DMS153 treated with DMSO at 0.1 percent for 48 hours (cell line): Measurements from ENCODE around the gene EFCAB7.
"Not testable (repeated sequence)": the region's sequence is repeated elsewhere in the genome, so short reads cannot be mapped to it uniquely, and the experiment has no call there.

ENCODE experiments used
- DNase-seq: peaks from one replicate; lab custom pipeline; 2025; ENCODE audit not compliant: unreplicated experiment; lab: John Stamatoyannopoulos, UW

EFCAB7 gene

DNA sequence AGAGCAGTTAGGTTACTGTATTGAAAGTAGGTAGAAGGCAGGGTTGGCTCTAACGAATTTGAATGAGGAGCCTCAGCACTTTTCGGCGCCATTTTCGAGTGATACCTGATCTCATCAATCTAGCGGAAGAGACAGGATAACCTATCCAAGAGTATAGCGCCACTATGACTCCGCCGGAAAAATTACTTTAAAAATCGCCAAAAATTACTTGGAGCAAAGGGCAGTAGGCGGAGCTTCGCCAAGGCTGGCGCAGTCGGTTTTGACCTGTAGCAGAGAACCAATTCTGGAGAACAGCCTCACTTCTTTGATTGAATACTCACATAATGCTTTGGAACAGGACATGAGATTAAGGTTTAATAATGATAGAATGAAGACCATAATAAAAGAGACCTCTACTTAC lies 25.6 kb downstream of the EFCAB7 start:
- DNase-seq, result no peak

DNA sequence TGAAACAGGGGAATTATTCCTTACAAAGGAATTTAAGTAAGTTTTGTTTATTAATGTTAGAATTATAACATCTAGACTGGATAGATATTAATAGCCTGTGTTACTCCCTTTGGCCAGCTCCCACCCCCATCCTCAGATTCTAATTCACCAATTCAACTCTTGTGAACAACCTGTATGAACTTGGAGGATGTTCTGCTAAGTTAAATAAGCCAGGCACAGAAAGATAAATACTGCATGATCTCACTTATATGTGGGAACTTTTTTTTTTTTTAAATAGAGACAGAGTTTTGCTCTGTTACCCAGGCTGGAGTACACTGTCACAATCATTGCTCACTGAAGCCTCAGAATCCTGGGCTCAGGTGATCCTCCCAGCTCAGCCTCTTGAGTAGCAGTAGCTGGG lies 32.2 kb downstream of the EFCAB7 start:
- DNase-seq, result no peak

DNA sequence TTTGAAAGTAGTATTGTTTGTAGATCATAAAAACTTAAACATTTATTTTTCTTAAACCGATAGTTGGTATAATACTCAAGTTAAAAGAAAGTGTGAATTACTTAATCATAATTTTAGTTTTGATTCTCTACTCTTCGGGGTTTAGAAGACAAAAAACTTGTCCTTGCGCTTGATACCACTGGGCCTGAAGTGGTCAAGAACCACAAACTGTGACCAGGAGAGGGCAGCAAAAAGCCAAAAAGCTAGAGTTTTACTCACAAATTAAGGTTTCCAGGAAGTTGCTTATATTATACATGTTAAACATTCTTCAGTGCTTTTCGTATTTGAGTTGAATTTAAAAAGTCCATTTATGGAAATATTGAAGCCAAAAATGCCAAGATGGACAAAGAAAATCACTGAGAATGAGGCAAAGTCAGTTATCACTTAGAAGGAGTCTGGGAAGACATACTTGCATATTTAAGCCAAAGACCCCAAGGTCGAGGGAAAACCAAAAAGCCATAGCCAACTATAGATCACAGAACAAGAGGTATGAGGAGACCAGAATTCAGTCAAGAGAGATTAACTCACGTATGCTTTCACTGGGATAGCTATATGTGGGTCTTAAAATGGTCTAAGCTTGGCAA lies 34.2 kb downstream of the EFCAB7 start:
- DNase-seq, result no peak

DNA sequence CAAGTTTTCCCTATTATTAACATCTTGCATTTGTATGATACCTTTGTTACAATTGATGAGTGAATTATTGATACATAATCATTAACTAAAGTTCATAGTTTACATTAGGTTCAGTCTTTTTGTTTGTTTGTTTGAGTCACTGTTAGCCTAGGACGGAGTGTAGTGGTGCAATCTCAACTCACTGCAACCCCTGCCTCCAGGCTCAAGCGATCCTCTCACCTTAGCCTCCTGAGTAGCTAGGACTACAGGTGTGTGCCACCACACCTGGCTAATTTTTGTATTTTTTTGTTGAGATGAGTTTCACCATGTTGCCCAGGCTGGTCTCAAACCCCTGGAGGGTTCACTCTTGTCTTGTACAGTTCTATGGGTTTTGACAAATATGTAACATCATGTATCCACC lies 36.0 kb downstream of the EFCAB7 start:
- no peak for DNase-seq

DNA sequence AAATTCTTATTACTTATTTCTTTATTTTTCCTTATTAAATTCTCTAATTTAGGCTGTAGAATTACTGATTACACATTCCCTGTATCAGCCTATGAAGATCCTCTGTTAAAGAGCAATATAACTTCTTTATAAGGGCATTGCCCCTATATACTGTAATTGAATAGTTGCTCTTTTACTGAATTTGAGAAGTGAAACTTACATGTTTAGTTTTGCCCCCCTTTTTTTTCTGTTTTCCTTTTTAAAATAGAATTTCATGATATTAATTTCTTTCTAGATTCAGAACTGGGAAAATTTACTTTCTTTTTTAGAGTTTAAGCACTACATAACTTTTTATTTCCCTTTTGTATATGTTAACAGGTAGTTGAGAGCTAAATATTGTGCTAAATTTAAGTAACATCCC lies 40.4 kb downstream of the EFCAB7 start:
- DNase-seq, result no peak

DNA sequence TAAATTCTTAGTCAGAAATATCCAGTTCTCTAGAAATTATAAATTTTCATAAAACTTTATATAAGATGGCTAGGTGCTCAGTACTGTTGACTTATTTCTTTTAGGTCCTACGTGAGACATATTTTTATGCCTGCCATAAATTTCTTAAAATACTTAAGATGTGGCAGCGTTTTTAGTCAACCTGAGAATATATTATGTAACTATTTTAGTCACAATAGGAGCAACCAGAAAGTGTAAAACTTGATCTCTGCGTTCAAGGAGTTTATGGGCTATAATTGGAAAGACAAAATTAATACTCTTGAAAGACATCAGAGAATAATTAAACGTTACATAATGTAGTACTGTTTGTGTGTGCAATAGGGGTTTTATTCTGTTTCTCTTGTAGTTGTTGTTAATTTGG lies 45.7 kb downstream of the EFCAB7 start:
- no peak for DNase-seq

DNA sequence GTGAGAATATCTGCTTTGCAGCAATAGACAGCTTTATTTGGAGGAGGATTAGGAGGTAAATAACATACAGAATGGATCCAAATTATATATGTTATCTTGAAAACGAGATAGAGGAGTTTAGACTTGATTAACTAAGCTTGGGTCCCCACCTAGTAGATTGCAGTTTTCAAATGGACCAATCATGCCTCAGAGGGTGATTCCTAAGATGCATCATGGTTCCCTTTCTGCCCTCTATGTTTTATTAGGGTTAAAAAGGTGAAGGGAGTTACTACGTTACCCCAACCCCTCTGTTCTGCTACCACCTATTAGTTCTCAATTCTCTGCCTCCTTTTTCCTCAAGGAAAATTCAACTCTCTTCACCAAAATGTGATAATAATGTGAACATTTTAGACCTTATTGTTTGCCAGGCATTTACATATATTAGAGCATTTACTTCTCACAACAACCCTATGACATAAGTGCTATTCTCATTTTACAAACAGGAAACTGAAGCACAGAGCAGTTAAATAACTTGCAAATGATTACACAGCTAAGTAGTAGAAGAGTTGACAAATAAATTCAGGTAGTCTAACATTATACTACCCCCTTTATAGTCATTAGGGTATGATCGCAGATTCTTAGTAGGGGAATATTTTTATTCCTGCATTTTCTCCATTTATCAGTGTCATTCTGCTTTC lies 46.5 kb downstream of the EFCAB7 start:
- no peak for DNase-seq

DNA sequence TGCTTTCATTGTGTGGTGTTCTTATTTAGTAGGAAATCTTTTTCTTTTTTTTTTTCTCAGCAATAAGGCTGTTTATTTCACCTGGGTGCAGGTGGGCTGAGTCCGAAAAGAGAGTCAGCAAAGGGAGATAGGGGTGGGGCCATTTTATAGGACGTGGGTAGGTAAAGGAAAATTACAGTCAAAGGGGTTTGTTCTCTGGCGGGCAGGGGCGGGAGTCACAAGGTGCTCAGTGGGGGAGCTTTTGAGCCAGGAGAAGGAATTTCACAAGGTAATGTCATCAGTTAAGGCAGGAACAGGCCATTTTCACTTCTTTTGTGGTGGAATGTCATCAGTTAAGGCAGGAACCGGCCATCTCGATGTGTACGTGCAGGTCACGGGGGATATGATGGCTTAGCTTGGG lies 49.4 kb downstream of the EFCAB7 start:
- not testable (repeated sequence) for DNase-seq

DNA sequence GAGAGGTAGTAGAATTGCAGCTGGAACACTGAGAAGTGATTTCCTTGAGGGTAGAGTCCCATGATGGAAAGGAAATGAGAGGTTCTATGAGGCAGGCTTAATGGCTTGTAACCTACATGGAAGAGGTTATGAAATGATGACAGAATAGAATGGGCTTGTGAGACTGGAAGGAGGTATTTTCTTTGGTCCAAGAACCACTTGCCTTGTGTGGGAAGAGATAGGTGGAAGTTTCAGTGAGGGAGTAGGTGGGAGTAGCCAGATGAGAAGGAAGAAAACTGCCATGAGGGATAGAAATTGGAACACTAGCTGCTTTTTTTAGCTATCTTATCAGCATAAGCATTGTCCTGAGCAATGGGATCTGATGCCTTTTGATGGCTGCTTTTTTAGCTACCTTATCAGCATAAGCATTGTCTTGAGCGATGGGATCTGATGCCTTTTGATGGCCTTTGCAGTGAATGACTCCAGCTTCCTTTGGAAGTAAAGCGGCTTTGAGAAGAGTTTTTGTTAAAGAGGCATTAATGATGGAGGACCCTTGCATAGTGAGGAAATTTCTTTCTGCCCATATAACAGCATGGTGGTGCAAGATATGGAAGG lies 51.0 kb downstream of the EFCAB7 start:
- DNase-seq, result not testable (repeated sequence)

DNA sequence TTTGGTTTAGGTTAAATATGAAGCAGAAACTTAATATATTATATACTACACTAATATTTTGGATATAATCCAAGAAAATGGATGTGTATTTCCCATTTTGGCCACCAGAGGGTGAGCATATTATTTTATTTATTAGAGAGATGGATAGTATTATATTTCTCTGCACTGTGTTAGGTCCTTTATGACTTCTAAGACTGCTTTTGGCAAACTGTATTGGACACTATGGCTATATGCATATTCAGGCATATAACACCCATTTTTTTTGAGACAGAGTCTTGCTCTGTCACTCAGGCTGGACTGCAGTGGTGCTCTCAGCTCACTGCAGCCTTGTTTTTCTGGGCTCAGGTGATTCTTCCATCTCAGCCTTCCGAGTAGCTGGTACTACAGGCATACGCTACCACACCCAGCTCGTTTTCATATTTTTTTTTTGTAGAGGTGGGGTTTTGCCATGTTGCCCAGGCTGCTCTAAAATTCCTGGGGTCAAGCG lies 52.1 kb downstream of the EFCAB7 start:
- DNase-seq, result peak; percentile 25

DNA sequence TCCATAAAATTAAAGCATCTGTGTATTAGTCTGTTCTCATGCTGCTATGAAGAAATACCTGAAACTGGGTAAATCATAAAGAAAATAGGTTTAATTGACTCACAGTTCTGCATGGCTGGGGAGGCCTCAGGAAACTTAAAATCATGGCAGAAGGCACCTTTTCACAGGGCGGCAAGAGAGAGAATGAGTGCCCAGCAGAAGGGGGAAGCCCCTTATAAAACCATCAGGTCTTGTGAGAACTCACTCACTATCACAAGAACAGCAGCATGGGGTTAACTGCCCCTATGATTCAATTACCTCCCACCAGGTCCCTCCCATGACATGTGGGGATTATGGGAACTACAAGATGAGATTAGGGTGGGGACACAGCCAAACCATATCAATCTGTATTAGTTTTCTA lies 63.0 kb downstream of the EFCAB7 start:
- not testable (repeated sequence) for DNase-seq

DNA sequence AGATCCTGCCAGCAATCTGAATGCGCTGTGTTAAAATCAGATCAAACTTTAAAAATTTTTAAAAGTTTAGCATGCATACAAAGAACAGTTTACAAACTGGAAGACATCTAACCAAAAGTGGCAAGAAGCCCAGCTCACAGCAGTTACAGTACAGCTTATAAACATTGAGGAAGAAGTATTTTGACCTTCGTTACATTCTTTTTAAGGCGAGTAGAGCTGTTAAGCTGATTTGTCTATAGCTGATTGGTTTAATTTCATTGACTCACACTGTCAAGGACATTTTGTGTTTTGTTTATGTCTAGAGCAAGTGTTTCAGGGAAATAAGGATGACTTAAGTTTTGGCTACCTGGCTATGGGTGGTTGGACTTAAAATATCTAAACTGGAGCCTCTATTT lies 66.8 kb downstream of the EFCAB7 start:
- no peak for DNase-seq

DNA sequence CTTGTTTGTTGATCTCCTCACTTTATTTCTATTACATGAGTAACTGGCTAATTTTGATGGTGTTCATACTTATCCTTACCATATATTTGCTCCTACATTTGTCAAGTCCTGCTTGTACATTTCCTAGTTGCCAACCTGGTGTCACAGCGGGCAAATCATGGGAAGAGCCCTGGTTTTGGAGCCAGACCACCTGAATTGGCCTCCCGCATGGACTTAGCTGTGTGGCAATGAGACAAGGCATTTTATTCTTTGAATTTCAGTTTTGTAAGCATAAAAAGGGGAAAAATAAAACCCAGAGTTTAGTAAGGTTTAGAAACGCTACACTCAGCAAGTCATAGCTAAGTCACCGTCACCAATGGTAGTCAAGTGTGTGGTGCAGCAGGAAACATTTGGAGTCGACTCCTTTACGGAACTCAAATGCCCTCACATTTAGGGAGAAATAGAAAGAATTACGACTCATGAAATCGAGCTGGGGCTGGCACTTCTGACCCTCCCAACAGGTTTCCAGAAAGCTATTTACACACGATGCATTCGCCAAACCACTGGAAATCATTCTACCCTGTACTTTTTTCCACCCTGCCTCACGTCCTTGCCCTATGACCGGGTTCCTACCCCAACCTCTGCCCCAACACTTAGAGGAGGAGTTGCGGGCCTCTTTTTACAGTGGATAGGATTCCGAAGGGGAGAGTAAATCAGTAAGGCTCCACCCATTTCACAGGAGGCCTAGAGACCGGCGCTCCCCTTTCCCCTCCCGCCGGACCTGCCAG lies 69.4 kb downstream of the EFCAB7 start:
- peak; percentile 10 for DNase-seq

DNA sequence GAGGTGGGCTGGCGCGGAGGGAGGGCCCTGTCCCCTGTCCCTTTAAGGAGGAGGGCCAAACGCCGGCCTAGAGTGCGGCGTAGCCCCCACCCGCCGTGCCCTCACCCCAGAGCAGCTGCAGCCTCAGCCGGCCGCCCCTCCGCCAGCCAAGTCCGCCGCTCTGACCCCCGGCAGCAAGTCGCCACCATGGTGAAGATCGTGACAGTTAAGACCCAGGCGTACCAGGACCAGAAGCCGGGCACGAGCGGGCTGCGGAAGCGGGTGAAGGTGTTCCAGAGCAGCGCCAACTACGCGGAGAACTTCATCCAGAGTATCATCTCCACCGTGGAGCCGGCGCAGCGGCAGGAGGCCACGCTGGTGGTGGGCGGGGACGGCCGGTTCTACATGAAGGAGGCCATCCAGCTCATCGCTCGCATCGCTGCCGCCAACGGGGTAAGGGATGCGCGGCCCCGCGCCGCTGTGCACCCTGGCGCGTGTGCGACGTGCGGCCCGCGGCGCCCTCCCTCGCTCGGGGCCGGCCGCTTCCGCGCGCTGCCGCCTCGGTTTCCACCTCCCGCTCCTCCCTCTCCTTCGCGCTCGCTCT lies 70.1 kb downstream of the EFCAB7 start, which contains the start of gene PGM1:
TSS of gene PGM1 (plus strand) at position 109 of the 583 bp plus-strand sequence. CDS start at position 187, 78 bp downstream.
- peak; percentile 42 for DNase-seq

DNA sequence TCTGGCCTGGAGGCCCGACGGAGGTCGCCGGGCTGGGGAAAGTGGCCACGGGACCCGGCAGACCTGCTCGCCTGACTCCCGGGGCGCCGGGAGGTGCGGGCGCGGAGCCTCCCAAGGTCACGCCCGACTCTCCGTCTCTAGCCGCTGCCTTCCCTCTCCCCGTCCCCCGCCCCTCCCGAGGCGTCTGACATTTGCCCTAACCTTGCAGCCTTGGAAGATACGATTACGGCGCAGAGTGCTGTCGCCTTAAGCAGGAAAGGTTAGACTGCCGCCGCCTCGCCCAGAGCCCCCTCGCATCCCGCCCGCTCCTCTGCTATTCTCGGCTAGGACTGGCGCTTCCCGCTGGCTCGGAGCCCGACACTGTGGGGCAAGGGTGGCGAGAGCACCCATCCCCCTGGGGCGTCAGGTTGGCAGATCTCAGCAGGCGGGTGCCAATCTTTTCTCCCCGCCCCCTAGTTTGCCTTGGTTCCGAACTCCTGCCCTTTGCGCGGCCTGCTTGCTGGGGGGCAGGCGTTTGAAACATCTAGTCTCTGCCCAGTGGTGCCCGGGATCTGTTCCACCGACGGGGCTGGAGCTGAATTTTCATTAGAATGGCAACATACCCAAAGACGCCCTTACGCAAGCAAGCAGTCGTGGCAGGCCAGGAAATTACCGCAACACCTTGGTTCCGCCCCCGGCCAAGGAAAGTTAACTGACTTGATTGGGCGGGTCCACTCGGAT lies 70.7 kb downstream of the EFCAB7 start:
- DNase-seq, result no peak

DNA sequence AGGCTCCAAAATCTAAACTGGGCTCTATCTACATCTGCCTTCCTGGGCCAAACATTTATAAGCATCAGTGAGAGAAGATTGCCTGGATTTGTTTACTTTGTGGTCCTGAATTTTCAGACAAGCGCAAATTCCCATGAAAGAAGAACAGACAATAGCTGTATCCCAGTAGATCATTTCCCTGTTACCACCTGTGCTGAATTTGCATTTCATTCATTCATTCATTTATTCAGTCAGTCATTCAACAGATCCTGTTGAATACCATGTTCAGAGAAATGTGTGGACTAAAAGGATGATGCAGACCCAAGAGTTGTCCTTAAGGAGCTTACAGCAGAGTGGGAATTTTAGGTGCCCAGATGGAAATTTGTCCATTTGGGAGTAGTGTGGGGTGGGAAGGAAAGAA lies 72.1 kb downstream of the EFCAB7 start:
- DNase-seq, result no peak

DNA sequence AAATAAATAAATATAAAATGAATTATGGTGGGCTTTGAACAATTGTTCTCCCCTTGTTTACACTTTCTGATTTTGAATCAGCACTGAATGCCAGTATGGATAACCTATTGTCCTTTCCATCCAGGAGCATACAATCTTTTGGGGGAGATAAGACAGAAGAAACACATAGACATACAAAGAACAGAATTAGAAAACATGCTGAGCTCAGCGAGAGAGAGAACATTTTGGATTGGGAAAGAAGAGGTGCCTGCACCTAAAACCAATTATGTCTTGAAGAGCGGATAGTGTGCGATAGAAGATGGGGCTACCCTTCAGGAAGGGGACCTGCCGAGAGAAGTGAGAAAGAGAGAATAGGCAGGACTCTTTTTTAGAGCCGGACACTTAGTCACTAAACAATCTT lies 76.5 kb downstream of the EFCAB7 start:
- DNase-seq, result no peak

DNA sequence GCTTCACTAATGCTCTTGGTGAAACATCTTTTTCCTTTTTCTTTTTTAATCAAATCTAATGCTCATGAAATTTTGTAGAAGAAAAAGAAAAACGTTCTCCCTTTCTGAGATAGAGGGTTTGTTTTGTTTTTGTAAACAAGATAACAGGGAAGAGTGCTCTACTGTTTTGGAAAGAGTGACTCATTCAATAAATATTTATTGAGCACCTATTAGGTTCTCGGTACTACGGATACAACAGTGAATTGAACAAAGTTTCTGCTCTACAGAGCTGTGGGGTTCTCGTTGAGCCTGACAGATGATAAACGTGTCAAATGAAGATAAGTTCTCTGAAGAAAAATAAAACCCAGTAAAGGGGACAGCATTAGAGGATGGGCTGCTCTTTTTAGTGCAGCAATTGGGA lies 76.9 kb downstream of the EFCAB7 start:
- DNase-seq, result no peak

DNA sequence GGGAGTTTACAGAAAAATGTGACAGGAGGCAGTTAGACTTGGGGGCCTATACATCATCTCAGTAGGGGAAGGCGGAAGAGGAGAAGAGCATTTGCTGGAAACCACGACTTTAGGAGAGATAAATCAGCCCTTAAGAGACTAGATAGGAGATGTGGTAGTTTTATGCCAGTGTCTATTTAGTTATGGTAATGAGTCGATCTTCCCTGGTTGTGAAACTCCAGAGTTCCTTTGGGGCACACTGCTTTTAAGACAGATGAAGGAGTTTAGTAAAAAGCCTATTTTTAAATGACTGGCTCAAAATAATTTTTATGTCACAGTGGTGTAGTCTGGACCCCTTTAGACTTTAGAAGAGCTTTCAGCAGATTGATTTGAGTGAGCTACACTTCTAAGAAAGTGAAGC lies 77.7 kb downstream of the EFCAB7 start:
- no peak for DNase-seq

DNA sequence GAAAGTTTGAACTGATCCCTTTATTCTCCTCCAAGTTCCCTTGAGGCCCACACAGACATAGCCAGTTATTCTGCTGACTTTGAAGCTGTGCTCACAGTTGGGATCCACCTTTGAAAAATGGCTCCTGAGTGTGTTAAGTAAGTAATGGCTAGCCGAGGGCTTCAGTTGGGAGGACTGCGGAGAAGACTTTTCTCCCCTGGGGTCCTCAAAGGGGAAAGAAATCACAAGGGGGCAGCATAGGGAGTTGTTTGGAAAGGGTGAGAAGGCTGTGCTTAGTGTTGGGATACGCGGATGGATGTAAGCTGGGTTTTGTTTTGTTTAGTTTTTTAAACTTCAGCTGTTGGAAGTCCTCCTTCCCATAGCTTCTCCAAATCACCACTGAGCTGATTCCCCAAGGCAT lies 78.1 kb downstream of the EFCAB7 start:
- no peak for DNase-seq

DNA sequence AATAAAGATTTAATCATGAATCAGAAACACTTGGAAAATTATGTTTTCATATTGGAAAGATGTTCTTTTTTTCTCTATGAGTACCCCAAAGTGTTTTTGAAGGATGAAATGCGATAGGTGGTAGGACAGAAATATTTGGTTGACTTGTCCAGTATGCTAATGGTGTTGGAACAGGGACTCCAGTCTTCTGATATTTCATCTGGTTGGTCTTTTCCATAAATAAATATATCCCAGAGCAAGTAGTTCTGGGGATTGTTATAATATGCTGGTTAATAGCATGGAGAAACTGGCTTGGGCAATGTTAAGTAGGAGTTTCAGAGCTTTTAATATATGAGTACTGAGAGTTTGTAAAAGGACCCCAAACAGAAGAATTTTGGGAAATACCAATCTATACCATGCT lies 78.6 kb downstream of the EFCAB7 start:
- no peak for DNase-seq
